Measurements from ENCODE around the gene TMEM182.

The TMEM182 gene

DNA sequence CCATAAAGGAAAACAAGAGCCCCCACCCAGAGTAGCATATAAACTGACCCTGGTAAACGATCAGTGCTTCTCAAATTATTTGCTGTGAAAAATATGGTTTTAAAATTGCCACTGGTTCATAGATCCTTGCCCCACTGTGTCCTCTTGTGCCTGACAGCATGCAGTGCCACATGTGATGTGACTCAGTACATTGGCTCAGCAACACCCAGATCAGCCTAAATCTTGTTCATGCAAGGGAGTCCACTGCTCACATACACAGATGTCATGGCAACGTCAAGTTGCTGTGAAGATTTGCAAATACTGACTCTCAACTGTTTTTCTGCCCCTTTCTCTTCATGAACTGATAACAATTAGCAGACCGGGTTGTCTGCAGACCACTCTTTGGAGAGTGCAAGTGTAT lies 91.0 kb downstream of the TMEM182 start:
- Histone ChIP-seq H3K4me3 (ENCODE audit: low read depth, low read length) (no peak overlapping the region), H4K91ac (ENCODE audit: low read depth, low read length) (no peak overlapping the region), H4K8ac (ENCODE audit: low read depth, low read length) (no peak overlapping the region), H2BK12ac (ENCODE audit: low read length) (no peak overlapping the region), H2AK5ac (ENCODE audit: low read length) (no peak overlapping the region), H3K27me3 (ENCODE audit: insufficient read depth, low read length) (no peaks in the 10 kb centered on the region), H3K18ac (ENCODE audit: low read length) (no peak overlapping the region), H2AFZ (ENCODE audit: insufficient read depth, low read length, poor library complexity) (no peak overlapping the region), H3K36me3 (ENCODE audit: control insufficient read depth in 1 of 2, insufficient read depth in 2 of 2, low read length in 2 of 2) (no peaks in the 10 kb centered on the region), H3K4ac (ENCODE audit: low read depth, low read length) (no peak overlapping the region), H3K4me1 (ENCODE audit: control insufficient read depth in 1 of 2, insufficient read depth in 2 of 2, low read length in 2 of 2) (peaks cover 0 to 3% of the 10 kb centered on the region in 2 experiments), H3K23ac (ENCODE audit: low read length) (no peak overlapping the region), H2BK5ac (ENCODE audit: low read depth, low read length, poor library complexity) (no peak overlapping the region), H2BK120ac (ENCODE audit: insufficient read depth, low read length, poor library complexity) (no peak overlapping the region), H3K9me3 (ENCODE audit: insufficient read depth, low read depth, low read length) (peaks cover 2% of the 10 kb centered on the region), H3K79me2 (ENCODE audit: control insufficient read depth, insufficient read depth, low read length, poor library complexity) (no peaks in the 10 kb centered on the region), H3K4me2 (ENCODE audit: low read length) (no peak overlapping the region), H3K27ac (ENCODE audit: low read depth, low read length) (no peak overlapping the region), H3K79me1 (ENCODE audit: low read length) (no peaks in the 10 kb centered on the region), H4K12ac (ENCODE audit: low read depth, low read length) (no peak overlapping the region), H3K14ac (ENCODE audit: low read length) (no peak overlapping the region), H3K9ac (ENCODE audit: low read length) (no peak overlapping the region)
- DNase-seq, result no peak
- WGBS (ENCODE audit: extremely low coverage, insufficient coverage, insufficient read length), result no CpG with 5 or more reads among the region's 3 CpGs

Measured in trophoblast cell (in vitro differentiated cells and primary cell).